ENCODE measurements around the gene GP1BB. TPM values are rescaled to one million over a fixed set of nuclear protein-coding genes. Genes with fewer than 3 reads are reported as not detected.

GP1BB gene
- total RNA-seq, 4 donors from 2014 or later = 1.4 to 3.5 (median 2.3) TPM; not detected in 1

- Histone ChIP-seq H3K27ac (no peak overlapping the region), H3K4me1 (peaks cover 4% of the 10 kb centered on the region in 2 donors), H3K27me3 (peaks cover 30 to 48% (median 40%) of the 10 kb centered on the region in 3 donors), H3K4me3 (peak overlapping the region in 2 of 4 donors; percentile 13 to 24), H3K9me3 (no peaks in the 10 kb centered on the region), H3K36me3 (no peaks in the 10 kb centered on the region)
- TF ChIP-seq POLR2A (IDR thresholded peaks at IDR 0.05) (no peak), CTCF (IDR thresholded peaks at IDR 0.05 in 4 of 5, conservative IDR thresholded peaks at IDR 0.05 in 1 of 5) (no peak)
- in situ Hi-C loops (cut with MboI; ENCODE audit: low sequenced_read_pairs in 4 of 4) (no loop called here), intact Hi-C loops (cut with DNase I; ENCODE audit: low total_unique reads) (no loop called here)
- DNase-seq (no peak), ATAC-seq (no peak)
Observed at GRCh38 chr22:19757140-19757984, 34.0 kb downstream of the GP1BB start.

- Histone ChIP-seq H3K36me3 (no peaks in the 10 kb centered on the region), H3K9me3 (no peaks in the 10 kb centered on the region), H3K4me1 (peaks cover 4% of the 10 kb centered on the region in 2 donors), H3K27ac (no peak overlapping the region), H3K27me3 (peaks cover 30 to 48% (median 40%) of the 10 kb centered on the region in 3 donors), H3K4me3 (no peak overlapping the region)
- in situ Hi-C loops (cut with MboI; ENCODE audit: low sequenced_read_pairs in 4 of 4) (no loop called here), intact Hi-C loops (cut with DNase I; ENCODE audit: low total_unique reads) (no loop called here)
- TF ChIP-seq POLR2A (IDR thresholded peaks at IDR 0.05) (no peak), CTCF (IDR thresholded peaks at IDR 0.05 in 4 of 5, conservative IDR thresholded peaks at IDR 0.05 in 1 of 5) (no peak)
- no peak for DNase-seq
- ATAC-seq = no peak
Observed at GRCh38 chr22:19757985-19758895, 34.9 kb downstream of the GP1BB start.

- in situ Hi-C loops (cut with MboI; ENCODE audit: low sequenced_read_pairs in 4 of 4) = no loop called here
- H3K27me3 ChIP-seq = peaks cover 32 to 50% (median 37%) of the 10 kb centered on the region in 3 donors
- intact Hi-C loops (cut with DNase I; ENCODE audit: low total_unique reads) = no loop called here
Observed at GRCh38 chr22:19758896-19759426, 35.6 kb downstream of the GP1BB start.

More at GRCh38 chr22:19758896-19759426, 35.6 kb downstream of the GP1BB start:
- H3K9me3 ChIP-seq = no peaks in the 10 kb centered on the region
- ATAC-seq = no peak
- H3K4me3 ChIP-seq = no peak overlapping the region
- peaks cover 4% of the 10 kb centered on the region in 2 donors for H3K4me1 ChIP-seq
- DNase-seq = no peak
- no peaks in the 10 kb centered on the region for H3K36me3 ChIP-seq
- TF ChIP-seq POLR2A (IDR thresholded peaks at IDR 0.05) (no peak), CTCF (IDR thresholded peaks at IDR 0.05 in 4 of 5, conservative IDR thresholded peaks at IDR 0.05 in 1 of 5) (no peak)
- no peak overlapping the region for H3K27ac ChIP-seq
